HG03097 (cell line): ENCODE data around the gene RPUSD2.

Experiments
- ATAC-seq: cut with Tn5 transposase; IDR thresholded peaks from one replicate; pipeline ENCODE4 v1.9.1; 2021; ENCODE audit not compliant: unreplicated experiment, low FRiP score

RPUSD2 gene, protein sequence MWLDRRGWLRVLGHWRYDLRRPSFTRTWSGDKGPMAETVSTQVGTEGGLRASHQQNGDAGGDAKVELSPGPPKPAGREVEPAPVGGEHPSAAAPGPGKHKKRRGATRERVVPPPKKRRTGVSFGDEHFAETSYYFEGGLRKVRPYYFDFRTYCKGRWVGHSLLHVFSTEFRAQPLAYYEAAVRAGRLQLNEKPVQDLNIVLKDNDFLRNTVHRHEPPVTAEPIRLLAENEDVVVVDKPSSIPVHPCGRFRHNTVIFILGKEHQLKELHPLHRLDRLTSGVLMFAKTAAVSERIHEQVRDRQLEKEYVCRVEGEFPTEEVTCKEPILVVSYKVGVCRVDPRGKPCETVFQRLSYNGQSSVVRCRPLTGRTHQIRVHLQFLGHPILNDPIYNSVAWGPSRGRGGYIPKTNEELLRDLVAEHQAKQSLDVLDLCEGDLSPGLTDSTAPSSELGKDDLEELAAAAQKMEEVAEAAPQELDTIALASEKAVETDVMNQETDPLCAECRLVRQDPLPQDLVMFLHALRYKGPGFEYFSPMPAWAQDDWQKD

GRCh38 chr15:40569129-40569953, at the start of gene RPUSD2:
Gene RPUSD2 (plus strand): TSS chr15:40569299. CDS start chr15:40569338, 39 bp downstream.
- ATAC-seq, result peak; percentile 49

DNA sequence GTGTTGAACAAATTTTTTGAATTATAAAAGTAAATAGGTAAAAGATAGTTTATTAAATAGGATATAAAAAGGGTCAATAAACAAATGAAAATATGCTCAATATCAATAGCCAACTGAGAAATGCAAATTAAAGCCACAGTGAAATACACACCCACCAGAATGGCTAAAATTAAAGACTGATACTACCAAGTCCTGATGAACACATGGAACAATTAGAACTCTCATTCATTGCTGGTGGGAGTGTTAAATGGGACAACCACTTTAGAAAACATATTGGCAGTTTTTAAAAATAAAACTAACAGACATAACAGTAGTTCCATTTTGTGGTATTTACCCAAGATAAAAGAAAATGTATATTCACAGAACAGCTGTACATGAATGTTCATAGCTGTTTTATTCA, 45.5 kb upstream of the RPUSD2 start:
- no peak for ATAC-seq

GRCh38 chr15:40525855-40526254, 43.2 kb upstream of the RPUSD2 start:
- ATAC-seq, result no peak

- no peak for ATAC-seq
These were observed 40.3 kb upstream of the RPUSD2 start for GRCh38 chr15:40528801-40529200.

DNA sequence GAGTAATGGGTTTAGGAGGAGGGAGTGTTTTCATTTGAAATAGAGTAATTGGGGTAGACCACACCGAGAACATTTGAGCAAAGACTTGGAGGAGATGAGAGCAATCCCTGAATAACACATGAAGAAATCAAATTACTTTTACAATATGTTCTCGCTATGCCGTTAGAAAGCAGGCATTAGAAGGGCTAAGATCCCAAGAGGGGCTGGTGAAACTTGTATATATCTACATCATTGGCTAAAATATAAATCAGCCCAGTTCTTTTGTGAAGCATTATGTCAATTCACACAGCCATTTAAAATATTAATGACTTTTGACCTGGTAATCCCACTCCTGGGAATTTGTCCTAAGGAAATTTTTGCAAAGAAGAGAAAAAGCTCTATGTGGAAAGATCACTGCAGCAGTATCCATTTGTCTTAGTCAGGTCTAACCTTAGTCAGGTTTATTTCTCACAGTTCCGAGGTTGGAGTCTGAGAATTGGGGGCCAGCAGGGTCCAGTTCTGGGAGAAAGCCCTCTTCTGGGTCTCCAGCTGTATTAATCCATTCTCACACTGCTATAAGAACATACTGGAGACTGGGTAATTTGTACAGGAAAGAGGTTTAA, 35.2 kb upstream of the RPUSD2 start:
- no peak for ATAC-seq

DNA sequence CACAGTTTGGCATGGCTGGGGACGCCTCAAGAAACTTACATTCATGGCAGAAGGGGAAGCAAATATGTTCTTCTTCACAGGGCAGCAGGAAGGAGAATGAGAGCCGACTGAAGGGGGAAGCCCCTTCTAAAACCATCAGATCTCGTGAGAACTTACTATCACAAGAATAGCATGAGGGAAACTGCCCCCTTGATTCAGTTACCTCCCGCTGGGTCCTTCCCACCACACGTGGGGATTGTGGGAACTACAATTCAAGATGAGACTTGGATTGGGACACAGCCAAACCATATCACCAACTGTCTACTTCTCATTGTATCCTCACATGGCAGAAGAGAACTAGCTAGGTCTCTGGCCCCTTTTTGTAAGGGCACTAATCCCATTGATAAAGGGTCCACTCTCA, 34.7 kb upstream of the RPUSD2 start:
- no peak for ATAC-seq

DNA sequence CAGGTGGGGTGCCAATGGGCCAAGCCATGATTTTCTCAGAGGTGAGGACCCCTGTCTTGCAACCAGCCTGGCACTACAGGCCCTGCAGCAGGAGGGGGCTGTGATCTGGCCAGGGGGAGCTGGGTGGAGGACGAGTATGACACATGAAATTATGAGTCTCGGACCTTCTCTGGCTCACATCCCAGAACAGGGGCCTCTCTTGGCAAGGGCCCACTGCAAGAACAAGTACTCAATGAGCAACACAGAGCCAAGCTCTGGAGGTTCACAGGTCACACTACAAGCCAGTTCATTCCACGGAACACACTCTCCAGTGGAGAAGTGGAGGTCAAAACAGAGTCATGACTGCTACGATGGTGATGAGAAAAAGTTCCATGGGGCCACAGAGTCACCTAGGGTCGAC, 32.6 kb upstream of the RPUSD2 start:
- ATAC-seq, result no peak

- ATAC-seq, result no peak
These were observed 30.1 kb upstream of the RPUSD2 start for GRCh38 chr15:40538976-40539375.

DNA sequence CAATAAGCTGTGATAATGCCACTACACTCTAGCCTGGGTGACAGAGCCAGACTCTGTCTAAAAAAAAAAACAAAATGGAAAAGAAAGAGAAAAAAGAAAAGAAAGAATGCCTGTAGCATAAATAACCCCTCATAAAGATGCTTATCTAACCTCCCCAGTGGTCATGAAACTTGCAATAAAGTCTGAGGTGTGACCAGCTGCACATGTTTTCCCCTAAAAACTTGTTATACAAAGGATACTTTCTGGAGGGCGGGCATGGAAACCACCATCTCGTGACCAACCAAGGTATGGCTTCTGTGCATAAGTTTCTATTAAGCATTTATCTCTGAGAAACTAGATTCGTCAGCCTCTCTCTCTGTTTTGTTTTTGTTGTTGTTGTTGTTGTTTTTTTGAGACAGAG, 26.0 kb upstream of the RPUSD2 start:
- no peak for ATAC-seq

DNA sequence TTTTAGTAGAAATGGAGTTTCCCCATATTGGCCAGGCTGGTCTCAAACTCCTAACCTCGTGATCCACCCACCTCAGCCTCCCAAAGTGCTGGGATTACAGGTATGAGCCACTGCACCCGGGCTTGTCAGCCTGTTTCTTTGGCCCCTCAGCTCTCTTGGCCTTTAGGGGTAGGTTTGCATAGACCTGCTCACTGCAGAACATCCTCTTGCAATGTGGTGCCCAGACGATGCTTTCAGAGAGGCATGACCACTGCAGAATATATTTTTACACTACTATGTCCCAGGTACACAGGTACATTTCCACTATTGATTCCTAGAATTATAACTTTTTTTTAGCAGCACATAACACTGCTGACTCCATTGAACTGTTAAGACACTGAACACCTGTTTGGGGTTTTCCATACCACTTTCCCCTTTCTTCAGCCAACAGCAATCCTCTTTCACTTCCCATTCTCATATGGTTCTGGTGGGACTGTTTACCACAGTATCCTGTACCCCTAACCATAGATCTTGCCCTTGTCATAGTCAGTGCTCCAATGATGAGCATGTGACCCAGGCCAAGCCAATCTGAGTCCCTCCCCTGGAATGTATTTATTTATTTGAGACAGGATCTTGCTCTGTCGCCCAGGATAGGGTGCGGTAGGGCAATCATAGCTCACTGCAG, 25.3 kb upstream of the RPUSD2 start:
- peak; percentile 66 for ATAC-seq

DNA sequence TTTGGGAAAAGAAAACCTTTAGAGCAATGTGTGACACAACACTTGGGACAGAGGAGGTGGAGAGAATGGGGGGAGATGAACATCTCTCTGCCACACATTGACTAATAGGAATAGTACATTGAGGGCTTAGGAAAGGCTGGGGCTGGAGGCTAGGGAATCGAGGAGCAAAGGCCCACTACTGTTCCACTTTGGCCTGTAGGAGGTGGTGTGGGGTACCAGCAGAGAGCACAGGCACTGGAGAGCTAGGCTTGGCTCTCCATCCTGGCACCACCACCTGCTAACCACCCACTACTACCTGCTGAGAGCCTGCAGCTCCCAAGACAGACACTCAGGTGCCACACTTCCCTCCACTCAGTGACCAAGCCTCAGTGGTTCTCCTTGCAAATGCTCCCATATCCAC, 23.6 kb upstream of the RPUSD2 start:
- no peak for ATAC-seq

DNA sequence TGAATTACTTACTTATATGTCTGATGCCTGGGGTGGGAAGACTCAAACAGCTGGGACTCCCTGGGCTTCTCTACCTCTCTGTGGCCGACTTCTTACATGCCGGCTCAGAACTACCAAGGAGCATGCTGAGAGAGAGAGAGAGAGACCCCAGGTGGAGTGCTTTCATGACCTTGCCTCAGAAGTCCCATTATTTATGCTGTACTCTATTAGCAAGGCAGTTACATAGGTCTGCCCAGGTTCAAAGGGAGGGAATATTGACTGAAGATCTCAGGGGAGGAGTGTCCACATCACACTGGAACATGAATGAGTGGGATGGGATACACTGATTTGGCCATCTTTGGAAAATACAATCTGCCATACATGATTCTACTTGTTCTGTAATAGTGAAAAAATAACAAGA, 20.5 kb upstream of the RPUSD2 start:
- ATAC-seq, result no peak

- no peak for ATAC-seq
These were observed 19.2 kb upstream of the RPUSD2 start for GRCh38 chr15:40549894-40550293.

- ATAC-seq, result peak; percentile 61
These were observed 18.6 kb upstream of the RPUSD2 start for GRCh38 chr15:40550341-40551037.

GRCh38 chr15:40554161-40554525, 15.0 kb upstream of the RPUSD2 start:
- ATAC-seq, result no peak

GRCh38 chr15:40555876-40556275, 13.2 kb upstream of the RPUSD2 start:
- no peak for ATAC-seq

GRCh38 chr15:40558952-40559742, 10.0 kb upstream of the RPUSD2 start:
- no peak for ATAC-seq

GRCh38 chr15:40562691-40563090, 6.4 kb upstream of the RPUSD2 start:
- no peak for ATAC-seq

DNA sequence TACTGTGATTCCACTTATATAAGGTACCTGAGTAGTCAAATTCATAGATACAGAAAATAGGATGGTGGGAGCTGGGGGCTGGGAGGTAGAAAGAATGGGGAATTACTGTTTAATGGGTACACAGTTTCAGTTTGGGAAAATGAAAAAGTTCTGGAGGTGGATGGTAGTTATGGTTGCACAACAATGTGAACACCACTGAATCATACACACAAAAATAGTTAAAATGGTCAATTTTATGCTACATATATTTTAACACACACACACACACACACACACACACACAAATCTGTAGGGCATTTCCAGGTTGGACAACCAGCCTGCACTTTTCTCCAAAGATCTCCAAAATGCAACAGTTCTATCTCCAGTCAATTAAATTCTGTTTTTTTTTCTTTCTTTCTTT, 5.7 kb upstream of the RPUSD2 start:
- no peak for ATAC-seq
